ENCODE data around the gene MGAT4B. TPM values are rescaled to one million over a fixed set of nuclear protein-coding genes. Genes with fewer than 3 reads are reported as not detected.

The MGAT4B gene
- total and polyA plus RNA-seq, 12 donors, result 80.5 to 242 (median 197) TPM

- peaks cover 0 to 96% of the 10 kb centered on the region in 2 donors for H3K36me3 ChIP-seq (replicated peaks in 1 of 2)
- peak overlapping the region in 1 of 5 donors; percentile 21 for H3K27ac ChIP-seq
- peaks cover 9 to 34% of the 10 kb centered on the region in 2 donors for H3K4me1 ChIP-seq (replicated peaks in 1 of 2)
- no peaks in the 10 kb centered on the region for H3K27me3 ChIP-seq
- H3K9me3 ChIP-seq (replicated peaks in 1 of 3), result no peaks in the 10 kb centered on the region
- TF ChIP-seq CTCF (IDR thresholded peaks at IDR 0.05) (no peak), POLR2A (IDR thresholded peaks at IDR 0.05) (no peak)
- peak in 1 of 7 donors; percentile 22 for DNase-seq
- H3K4me3 ChIP-seq, result no peak overlapping the region
- 93 to 96% (median 94%) methylated on average over 7 of the region's 7 CpGs for whole genome bisulfite sequencing, 4 donors
- intact Hi-C loops (cut with DNase I), result no loop called here
Measured at GRCh38 chr5:179830818-179831468, 24.3 kb upstream of the MGAT4B start.

- Histone ChIP-seq H3K4me1 (replicated peaks in 1 of 2) (peaks cover 10 to 44% of the 10 kb centered on the region in 2 donors), H3K36me3 (replicated peaks in 1 of 2) (peaks cover 0 to 96% of the 10 kb centered on the region in 2 donors), H3K9me3 (replicated peaks in 1 of 3) (no peaks in the 10 kb centered on the region), H3K4me3 (no peak overlapping the region), H3K27ac (no peak overlapping the region), H3K27me3 (no peaks in the 10 kb centered on the region)
- TF ChIP-seq CTCF (IDR thresholded peaks at IDR 0.05), result no peak
- TF ChIP-seq POLR2A (IDR thresholded peaks at IDR 0.05), result no peak
- intact Hi-C loops (cut with DNase I), result loop anchor here in 1 of 2 donors (10.0 kb wide), 1 partner anchor 75 kb away; the partner anchor contains the start of gene TBC1D9B
- WGBS, 4 donors, result 89 to 92% (median 90%) methylated on average over 7 of the region's 7 CpGs
- DNase-seq, result peak in 1 of 7 donors; percentile 17
Measured at GRCh38 chr5:179829732-179830435, 23.2 kb upstream of the MGAT4B start.

GRCh38 chr5:179828756-179829421, 22.2 kb upstream of the MGAT4B start:
- TF ChIP-seq POLR2A (IDR thresholded peaks at IDR 0.05) (no peak), CTCF (IDR thresholded peaks at IDR 0.05) (no peak)
- peak in 2 of 7 donors; percentile 22 to 28 for DNase-seq
- intact Hi-C loops (cut with DNase I), result loop anchor here in 1 of 2 donors (10.0 kb wide), 1 partner anchor 76 kb away; the partner anchor contains the start of gene TBC1D9B
- peaks cover 0 to 100% of the 10 kb centered on the region in 2 donors for H3K36me3 ChIP-seq (replicated peaks in 1 of 2)
- H3K4me3 ChIP-seq, result no peak overlapping the region
- peaks cover 20 to 54% of the 10 kb centered on the region in 2 donors for H3K4me1 ChIP-seq (replicated peaks in 1 of 2)
- 93 to 95% (median 93%) methylated on average over 3 of the region's 3 CpGs for WGBS, 4 donors
- peak overlapping the region in 3 of 5 donors; percentile 40 to 53 (median 43) for H3K27ac ChIP-seq
- no peaks in the 10 kb centered on the region for H3K9me3 ChIP-seq (replicated peaks in 1 of 3)
- H3K27me3 ChIP-seq, result no peaks in the 10 kb centered on the region

DNA sequence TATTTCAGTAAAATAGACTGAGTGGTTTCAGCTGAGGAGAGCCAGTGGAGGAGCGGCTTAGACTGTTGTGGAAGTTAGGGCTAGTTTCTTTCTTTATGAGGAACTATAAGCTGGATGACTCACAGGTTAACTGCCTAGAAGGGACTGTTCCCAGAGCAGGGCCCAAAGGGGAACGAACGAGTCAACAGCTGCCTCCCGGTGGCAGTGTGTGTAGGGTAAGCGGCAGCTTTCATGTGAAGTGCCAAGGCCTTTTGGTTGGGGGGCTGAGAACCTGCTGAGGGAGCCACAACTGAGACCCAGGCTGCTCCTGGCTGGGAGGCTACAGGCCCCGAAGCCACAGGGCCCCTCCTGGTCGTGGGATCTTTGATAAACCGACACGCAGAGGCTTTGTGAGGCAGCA, 21.0 kb upstream of the MGAT4B start:
- H3K4me1 ChIP-seq (replicated peaks in 1 of 2), result peaks cover 32 to 61% of the 10 kb centered on the region in 2 donors
- peak overlapping the region in 1 of 4 donors; percentile 7 for H3K4me3 ChIP-seq
- H3K27me3 ChIP-seq, result no peaks in the 10 kb centered on the region
- peak overlapping the region in 3 of 5 donors; percentile 47 to 79 (median 53) for H3K27ac ChIP-seq
- peak; percentile 51 to 78 (median 68) for DNase-seq
- intact Hi-C loops (cut with DNase I), result loop anchor here in 1 of 2 donors (10.0 kb wide), 1 partner anchor 77 kb away; the partner anchor contains the start of gene TBC1D9B
- no peaks in the 10 kb centered on the region for H3K9me3 ChIP-seq (replicated peaks in 1 of 3)
- H3K36me3 ChIP-seq (replicated peaks in 1 of 2), result peaks cover 0 to 100% of the 10 kb centered on the region in 2 donors
- no peak for TF ChIP-seq CTCF (IDR thresholded peaks at IDR 0.05)
- peak in 1 of 2 donors; percentile 25 for TF ChIP-seq POLR2A (IDR thresholded peaks at IDR 0.05)
- WGBS, 4 donors, result 37 to 47% (median 44%) methylated on average over 6 to 9 of the region's 9 CpGs
